GM10266 (cell line): Measurements from ENCODE around the gene SPTLC3.

Source experiments
- DNase-seq: peaks from one replicate; pipeline ENCODE4 v3.0.0; 2012; ENCODE audit errors: extremely low spot score
- CTCF ChIP-seq: IDR thresholded peaks from 2 replicates; pipeline ENCODE4 v1.5.1; 2012; ENCODE audit warnings: mild to moderate bottlenecking, low read depth; ENCODE audit not compliant: control insufficient read depth, insufficient read depth; ENCODE audit errors: missing control alignments

The SPTLC3 gene

DNA sequence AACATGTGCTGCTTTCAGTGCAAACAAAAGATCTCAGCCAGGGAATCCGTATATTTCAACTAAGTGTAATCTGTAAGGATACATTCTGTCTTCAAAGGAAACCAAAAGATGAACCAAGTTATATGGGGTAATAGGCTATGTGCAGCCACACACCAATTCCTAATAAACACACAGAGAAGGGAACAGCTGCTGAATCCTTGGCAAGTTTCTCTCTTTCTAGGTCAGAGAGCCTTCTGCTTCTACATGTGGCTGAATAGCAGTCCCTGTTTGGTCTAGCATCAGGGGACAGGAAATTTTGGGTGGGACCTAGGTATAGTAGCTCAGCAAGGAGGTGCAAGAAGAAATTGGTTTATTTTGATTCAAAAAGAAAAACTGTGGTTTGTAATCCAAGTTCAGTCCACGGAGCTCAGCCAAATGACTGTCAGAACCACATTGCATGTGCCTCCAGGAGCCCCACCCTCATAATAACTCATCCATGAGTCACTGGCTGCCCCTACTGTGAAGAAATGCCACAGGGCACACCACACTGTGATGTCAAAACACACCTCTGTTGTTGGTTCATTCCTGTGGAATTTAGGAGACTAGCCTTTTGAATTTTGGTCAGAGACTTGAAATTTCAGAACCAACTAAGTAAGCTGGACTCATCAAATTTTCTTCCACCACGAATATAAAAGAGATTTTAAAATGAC, 21.1 kb downstream of the SPTLC3 start:
- no peak for TF ChIP-seq CTCF
- no peak for DNase-seq

- no peak for DNase-seq
- no peak for TF ChIP-seq CTCF
These were observed 23.0 kb downstream of the SPTLC3 start for GRCh38 chr20:13031751-13032150.

DNA sequence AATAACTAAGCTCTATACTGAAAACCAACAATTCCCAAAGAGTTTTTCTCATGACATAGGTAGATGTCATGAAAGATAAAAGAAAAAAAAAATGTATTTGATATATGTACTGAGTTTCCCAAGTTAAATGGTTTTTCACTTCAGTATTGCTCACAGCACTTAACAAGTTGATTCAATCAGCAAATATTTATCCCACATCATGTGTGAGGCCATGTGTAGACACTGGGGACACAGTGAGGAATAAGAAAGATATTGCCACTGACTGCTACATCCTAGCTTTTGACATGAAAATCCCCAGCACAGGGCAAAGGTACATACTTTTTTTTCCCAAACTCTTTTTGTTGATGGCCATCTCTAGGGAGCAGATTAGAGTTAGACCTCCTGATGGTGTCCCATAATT, 25.3 kb downstream of the SPTLC3 start:
- TF ChIP-seq CTCF, result no peak
- DNase-seq, result no peak

- no peak for DNase-seq
- no peak for TF ChIP-seq CTCF
These were observed 26.2 kb downstream of the SPTLC3 start for GRCh38 chr20:13034936-13035335.

GRCh38 chr20:13035399-13036152, 26.8 kb downstream of the SPTLC3 start:
- DNase-seq, result no peak
- TF ChIP-seq CTCF, result no peak

DNA sequence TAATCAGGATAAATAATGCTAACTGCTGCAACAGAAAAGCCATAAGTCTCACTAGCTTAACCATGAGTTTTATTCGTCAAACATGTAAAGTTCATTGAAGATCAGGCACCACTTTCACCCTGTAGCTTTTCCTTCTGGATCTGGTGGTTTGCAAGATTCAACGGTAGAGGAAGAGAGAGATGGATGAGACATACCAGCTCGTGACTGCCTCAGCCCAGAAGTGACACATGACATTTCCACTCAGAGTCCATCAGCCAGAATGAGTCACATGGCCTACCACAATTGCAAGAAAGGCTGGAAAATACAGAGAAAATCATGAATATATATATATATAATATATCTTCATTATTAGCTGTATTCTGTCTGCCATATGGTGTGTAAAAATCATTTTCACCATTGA, 29.0 kb downstream of the SPTLC3 start:
- DNase-seq, result no peak
- no peak for TF ChIP-seq CTCF

DNA sequence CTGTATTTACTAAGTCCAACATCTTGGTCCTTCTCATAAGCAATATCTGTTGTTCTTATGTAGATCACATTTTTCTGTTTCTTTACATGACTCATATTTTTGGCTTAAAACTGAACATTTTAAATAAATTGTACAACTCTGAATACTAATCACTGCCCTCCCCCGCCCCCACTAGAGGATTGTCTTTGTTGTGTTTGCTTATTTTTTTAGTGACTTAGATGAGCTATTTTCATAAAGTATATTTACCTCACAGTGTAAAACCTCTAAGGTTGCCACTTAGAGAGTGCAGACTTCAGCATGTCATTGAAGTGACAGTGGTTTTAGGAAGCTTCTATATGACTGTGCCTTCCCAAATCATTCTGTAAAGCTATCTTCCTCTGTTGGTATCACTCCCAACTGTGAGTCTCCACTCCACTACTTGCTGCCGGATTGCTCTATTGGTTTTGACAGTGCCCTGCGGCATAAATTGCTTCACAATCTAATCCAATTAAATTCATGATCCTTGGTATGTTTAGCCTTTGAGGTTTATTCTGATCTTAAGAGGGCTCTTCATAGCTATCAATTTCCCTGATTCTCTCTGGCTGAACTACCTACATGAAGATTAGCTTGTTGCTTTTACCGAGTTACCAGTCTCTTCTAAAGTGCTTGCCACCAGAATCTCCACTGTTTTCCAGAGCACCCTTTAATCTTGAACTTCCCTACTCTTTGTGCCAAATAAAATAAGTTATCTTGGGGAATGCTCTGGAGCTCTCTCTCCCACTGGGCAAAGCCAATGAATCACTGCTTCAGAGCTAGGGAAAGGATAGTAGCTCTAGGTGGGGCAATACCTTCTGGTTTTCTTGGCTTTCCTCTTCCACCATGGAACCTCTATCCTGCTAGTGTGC, 33.0 kb downstream of the SPTLC3 start:
- no peak for DNase-seq
- no peak for TF ChIP-seq CTCF
